Lower lobe of right lung (tissue), 2 donors: ENCODE results near the gene EPHA5. TPM values are rescaled to one million over a fixed set of nuclear protein-coding genes. Genes with fewer than 3 reads are reported as not detected.

ENCODE experiments used
- ATAC-seq, 2 donors: fragments of 200-7000 bp; cut with Tn5 transposase; one replicate each; pipeline ENCODE4 v1.9.1; 2020 to 2022; ENCODE audit warnings: mild to moderate bottlenecking in 2 of 2, moderate library complexity in 2 of 2
- DNase-seq: peaks from one replicate; pipeline ENCODE4 v3.0.0-alpha.2; 2020
- H3K27ac ChIP-seq: fragments of 200-600 bp; one replicate; pipeline ENCODE4 v1.8.0; 2022
- H3K27me3 ChIP-seq: fragments of 200-600 bp; one replicate; pipeline ENCODE4 v1.8.0; 2022; ENCODE audit warnings: low read depth
- H3K36me3 ChIP-seq: fragments of 200-600 bp; one replicate; pipeline ENCODE4 v1.8.0; 2022; ENCODE audit warnings: mild to moderate bottlenecking
- H3K4me1 ChIP-seq: fragments of 200-600 bp; one replicate; pipeline ENCODE4 v1.8.0; 2022
- H3K4me3 ChIP-seq: fragments of 200-600 bp; one replicate; pipeline ENCODE4 v1.8.0; 2022; ENCODE audit warnings: mild to moderate bottlenecking
- H3K9me3 ChIP-seq: fragments of 200-600 bp; one replicate; pipeline ENCODE4 v1.8.0; 2022
- intact Hi-C: fragments of 100-400 bp; cut with DNase I; formaldehyde crosslinking; loops from one replicate; pipeline ENCODE4 v1.11.0; 2022
- total RNA-seq: library from RNA; stranded (reverse); fragmentation: NEBNext Ultra II Directional; extraction: Animal tissue kit (Norgen Biotek cat#: 25700); gene quantifications from one replicate; pipeline ENCODE4 v1.2.1, GENCODE V29; 2021
- TF ChIP-seq, protein P1 (sequence below): fragments of 200-600 bp; IDR thresholded peaks from one replicate; pipeline ENCODE4 v1.8.0; 2022; ENCODE audit warnings: antibody characterized with exemption, mild to moderate bottlenecking
- donor health status: DM: no; HTN: yes; CAD: no; lungs with severe emphysema.

The EPHA5 gene
- total RNA-seq, 1 donor from 2014 or later: 0.09 TPM

DNA sequence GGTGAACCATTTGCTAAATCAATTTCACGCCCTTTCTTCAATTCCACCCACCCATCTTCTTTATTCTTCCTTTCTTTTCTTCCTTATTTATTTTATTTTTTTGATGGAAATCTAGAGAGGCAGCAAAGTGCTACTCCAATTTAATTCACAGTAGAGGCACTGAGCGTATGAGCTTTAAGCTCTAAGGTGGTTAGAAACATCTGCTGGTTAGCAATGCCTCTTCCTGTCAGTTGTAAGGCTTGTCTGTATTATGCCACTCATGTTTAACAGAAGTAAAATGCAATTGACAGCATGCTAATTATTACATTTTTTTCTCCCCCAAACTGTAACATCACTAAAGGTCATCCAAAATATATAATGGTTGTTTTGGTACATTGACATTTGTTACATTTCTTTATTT is 103.8 kb downstream of the EPHA5 start:
- ATAC-seq: no peak
- Histone ChIP-seq H3K27ac (no peak overlapping the region), H3K4me1 (no peaks in the 10 kb centered on the region), H3K4me3 (no peak overlapping the region), H3K36me3 (no peaks in the 10 kb centered on the region), H3K9me3 (no peaks in the 10 kb centered on the region), H3K27me3 (no peaks in the 10 kb centered on the region)
- intact Hi-C loops: no loop called here
- DNase-seq: no peak
- TF ChIP-seq, protein P1, sequence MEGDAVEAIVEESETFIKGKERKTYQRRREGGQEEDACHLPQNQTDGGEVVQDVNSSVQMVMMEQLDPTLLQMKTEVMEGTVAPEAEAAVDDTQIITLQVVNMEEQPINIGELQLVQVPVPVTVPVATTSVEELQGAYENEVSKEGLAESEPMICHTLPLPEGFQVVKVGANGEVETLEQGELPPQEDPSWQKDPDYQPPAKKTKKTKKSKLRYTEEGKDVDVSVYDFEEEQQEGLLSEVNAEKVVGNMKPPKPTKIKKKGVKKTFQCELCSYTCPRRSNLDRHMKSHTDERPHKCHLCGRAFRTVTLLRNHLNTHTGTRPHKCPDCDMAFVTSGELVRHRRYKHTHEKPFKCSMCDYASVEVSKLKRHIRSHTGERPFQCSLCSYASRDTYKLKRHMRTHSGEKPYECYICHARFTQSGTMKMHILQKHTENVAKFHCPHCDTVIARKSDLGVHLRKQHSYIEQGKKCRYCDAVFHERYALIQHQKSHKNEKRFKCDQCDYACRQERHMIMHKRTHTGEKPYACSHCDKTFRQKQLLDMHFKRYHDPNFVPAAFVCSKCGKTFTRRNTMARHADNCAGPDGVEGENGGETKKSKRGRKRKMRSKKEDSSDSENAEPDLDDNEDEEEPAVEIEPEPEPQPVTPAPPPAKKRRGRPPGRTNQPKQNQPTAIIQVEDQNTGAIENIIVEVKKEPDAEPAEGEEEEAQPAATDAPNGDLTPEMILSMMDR: no peak

DNA sequence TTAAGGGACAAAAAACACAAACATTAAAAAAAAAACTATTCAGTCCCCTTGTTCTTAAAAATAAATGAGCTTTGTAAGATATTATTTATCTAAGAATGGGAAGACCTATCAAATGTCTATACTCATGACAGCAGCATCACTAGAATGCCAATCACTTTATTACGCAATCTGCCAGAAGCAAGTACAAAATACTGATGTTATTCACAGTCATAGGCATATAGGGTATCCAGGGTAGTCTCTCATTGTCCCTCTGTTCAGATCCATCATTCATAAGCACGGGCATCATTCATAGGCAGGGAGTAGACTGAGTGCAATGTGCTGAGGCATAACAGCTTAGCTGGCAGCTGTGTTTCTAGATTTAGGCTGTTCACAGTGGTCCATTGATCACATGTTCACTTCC is 109.1 kb downstream of the EPHA5 start:
- DNase-seq: no peak
- no peak overlapping the region for H3K27ac ChIP-seq
- TF ChIP-seq, protein P1: no peak
- no peak for ATAC-seq
- intact Hi-C loops: no loop called here
- no peaks in the 10 kb centered on the region for H3K4me1 ChIP-seq
- no peak overlapping the region for H3K4me3 ChIP-seq
- H3K36me3 ChIP-seq: no peaks in the 10 kb centered on the region
- H3K27me3 ChIP-seq: no peaks in the 10 kb centered on the region
- H3K9me3 ChIP-seq: no peaks in the 10 kb centered on the region

DNA sequence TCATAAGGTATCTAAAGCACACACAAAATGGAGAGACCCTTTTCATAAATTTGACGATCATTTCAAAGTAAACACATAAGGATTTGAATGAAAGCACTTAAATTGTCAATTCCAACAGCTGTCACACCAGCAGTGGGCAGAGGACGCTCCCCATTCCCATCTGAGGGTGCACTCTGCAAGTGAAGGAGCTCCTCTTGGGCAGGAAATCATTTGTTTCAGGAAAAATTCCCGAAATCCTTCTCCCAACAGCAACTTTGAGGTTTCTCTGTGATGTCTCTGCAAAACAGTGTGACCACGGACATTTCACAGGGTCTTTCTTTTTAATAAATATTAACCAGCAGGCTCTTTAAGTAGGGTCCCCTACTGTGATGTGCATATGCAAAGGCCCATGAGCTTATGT is 111.0 kb downstream of the EPHA5 start:
- TF ChIP-seq, protein P1: no peak
- intact Hi-C loops: no loop called here
- no peak for ATAC-seq

DNA sequence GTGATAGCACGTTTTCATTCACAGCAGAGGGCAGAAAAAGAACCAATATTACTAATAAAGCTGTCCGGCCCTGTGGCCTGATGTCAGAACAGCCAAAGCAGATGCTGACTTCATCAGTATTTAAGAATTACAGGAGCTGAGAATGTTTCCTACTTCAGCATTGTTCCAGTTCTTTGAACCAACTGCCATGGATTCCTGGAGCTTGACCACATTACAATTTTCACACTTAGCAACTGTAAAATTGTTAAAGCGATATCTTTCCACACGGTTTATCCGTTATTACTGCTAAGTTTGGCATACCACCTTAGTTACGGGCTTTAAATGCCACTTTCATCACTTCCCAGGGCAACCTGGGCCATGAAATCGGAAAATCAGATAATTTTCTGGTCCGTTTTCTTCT is 118.2 kb downstream of the EPHA5 start:
- intact Hi-C loops: no loop called here
- TF ChIP-seq, protein P1: no peak
- H3K27me3 ChIP-seq: no peaks in the 10 kb centered on the region
- H3K27ac ChIP-seq: no peak overlapping the region
- no peak overlapping the region for H3K4me3 ChIP-seq
- no peaks in the 10 kb centered on the region for H3K9me3 ChIP-seq
- ATAC-seq: no peak
- no peak for DNase-seq
- no peaks in the 10 kb centered on the region for H3K36me3 ChIP-seq
- H3K4me1 ChIP-seq: no peaks in the 10 kb centered on the region

More for the DNA sequence above, 111.0 kb downstream of the EPHA5 start:
- H3K27me3 ChIP-seq: no peaks in the 10 kb centered on the region
- H3K4me1 ChIP-seq: no peaks in the 10 kb centered on the region
- H3K36me3 ChIP-seq: no peaks in the 10 kb centered on the region
- H3K4me3 ChIP-seq: no peak overlapping the region
- no peak overlapping the region for H3K27ac ChIP-seq
- no peak for DNase-seq
- no peaks in the 10 kb centered on the region for H3K9me3 ChIP-seq

DNA sequence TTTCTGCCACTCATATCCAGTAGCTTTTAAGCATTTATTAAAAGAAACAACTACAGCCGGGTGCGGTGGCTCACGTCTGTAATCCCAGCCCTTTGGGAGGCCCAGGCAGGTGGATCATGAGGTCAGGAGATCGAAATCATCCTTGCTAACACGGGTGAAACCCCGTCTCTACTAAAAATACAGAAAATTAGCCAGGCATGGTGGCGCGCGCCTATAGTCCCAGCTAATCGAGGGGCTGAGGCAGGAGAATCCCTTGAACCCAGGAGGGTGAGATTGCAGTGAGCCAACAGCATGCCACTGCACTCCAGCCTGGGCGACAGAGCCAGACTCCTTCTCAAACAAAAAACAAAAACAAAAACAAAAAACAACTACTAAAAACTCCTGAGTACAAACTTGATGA is 119.8 kb downstream of the EPHA5 start:
- TF ChIP-seq, protein P1: no peak
- H3K27me3 ChIP-seq: no peaks in the 10 kb centered on the region
- ATAC-seq: no peak
- intact Hi-C loops: no loop called here
- no peaks in the 10 kb centered on the region for H3K4me1 ChIP-seq
- H3K9me3 ChIP-seq: no peaks in the 10 kb centered on the region
- no peak overlapping the region for H3K27ac ChIP-seq
- DNase-seq: no peak
- H3K4me3 ChIP-seq: no peak overlapping the region
- H3K36me3 ChIP-seq: no peaks in the 10 kb centered on the region

DNA sequence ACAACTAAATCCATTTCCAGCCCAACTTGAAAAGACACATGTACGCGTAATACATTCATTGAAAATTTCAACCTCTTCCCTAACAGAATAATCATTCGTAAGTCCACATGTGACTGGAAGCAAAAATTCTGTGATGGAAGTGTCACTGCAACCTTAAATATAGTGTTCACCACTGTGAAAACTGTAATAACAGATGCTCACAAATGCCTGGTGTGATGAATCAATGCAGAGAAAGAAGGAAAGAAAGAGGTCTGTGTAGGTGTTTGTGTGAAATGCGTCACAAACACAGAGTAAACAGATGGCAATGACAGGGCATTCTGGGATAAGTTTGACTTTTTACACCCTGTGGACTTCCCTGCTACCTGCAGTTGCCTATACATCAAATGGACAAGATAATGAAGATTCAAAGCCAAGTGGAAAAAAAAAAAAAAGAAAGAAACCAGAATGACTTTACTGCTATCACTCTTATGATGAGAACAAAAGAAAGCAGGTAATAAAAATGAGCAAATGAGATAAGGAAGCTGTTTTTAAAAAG is 123.3 kb downstream of the EPHA5 start:
- ATAC-seq: no peak

More for the DNA sequence above, 123.3 kb downstream of the EPHA5 start:
- Histone ChIP-seq H3K4me3 (no peak overlapping the region), H3K36me3 (no peaks in the 10 kb centered on the region), H3K27me3 (no peaks in the 10 kb centered on the region), H3K27ac (no peak overlapping the region), H3K4me1 (no peaks in the 10 kb centered on the region), H3K9me3 (peaks cover 4% of the 10 kb centered on the region)
- no peak for DNase-seq
- TF ChIP-seq, protein P1: no peak
- intact Hi-C loops: no loop called here
